HTERT RPE-1 (cell line): Measurements from ENCODE around the gene AMMECR1.
"Not testable (repeated sequence)": the region's sequence is repeated elsewhere in the genome, so short reads cannot be mapped to it uniquely, and the experiment has no call there.

ENCODE experiments used
- in situ Hi-C: fragments of 300-500 bp; cut with MboI; formaldehyde crosslinking; loops from 4 replicates; pipeline ENCODE4 v1.14.3; 2020; ENCODE audit warnings: low sequenced_read_pairs

AMMECR1 gene

DNA sequence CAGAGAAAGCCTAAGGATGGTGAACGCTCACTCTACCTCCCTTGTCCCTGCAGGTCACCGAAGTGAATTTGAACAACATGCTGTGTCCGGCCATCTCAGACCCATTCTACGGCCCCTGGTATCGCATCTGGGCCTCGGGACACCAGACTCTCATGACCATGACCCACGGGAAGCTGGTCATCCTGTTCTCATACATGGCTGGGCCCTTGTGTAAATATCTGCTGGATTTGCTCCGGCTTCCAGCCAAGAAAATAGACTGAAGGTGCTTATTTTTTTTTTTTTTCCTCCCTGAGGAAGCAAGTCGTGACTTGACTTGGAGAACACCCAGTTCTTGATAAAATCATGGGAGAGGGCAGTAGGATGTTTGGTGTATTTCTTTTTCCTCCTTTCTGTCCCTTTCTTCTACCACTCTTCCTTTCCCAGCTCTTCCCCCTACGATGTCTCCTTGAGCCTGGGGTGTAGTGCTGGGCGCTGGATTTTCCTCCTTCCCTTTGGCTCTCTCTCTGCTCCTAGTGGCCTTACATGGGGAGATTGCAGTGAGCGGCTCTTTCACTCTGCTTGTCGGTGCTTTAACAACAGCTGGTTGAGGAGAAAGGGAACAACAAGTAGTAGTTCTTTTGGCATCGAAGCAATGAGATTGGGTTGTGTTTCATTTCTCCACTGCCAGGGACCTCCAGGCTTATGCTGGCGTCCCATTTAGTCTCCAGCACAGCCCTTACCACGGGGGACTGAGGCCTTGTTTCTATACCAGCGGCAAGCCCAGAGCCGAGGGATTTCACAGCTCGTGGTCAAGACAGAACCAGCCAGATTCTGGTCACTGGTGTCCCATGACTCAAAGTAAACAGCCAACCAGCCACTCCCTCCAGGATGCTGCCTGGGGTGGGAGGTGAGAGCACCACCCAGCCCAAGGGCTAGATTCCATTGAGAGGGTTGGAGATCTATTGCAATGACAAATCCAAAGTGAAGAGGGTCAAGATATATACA lies 144.4 kb downstream of the AMMECR1 start:
- in situ Hi-C loops: no loop called here

DNA sequence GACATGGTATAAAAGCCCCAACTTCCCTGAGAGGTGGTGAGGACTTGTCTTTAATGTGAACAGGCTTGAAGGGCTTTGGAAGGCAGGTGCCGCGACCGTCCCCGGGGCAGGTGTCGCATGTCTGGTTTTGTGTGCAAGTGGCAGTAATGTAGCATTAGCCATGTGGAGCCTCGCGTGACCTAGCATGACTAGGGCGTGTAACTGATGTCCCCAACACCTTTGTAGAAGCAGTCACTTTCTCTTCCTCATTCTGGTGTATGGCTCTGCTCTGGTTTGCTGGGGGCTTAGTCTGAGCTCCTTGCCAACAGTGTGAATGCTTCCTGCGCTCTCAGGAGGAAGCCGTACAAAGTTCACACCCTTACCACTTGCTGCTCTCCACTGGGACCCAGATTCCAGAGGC lies 145.7 kb downstream of the AMMECR1 start:
- in situ Hi-C loops: no loop called here

DNA sequence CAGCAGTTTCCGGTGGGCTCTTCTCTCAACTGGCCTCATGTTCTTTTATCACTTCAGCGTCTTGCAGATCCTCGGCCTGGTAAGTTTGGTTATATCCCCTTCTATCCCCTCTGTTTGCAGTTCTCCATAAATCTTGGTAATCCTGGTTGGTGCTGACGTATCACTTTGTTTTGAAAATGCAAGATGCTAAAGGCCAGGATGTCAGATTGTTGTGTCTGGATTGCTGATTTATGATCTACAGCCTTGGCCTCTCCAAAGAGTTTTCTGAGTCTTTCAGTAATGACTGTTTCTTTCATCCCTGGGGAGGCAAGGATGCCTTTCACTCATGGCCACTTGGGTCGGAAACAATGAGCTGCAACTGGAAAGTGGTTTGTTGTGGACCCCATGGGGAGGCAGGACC lies 146.4 kb downstream of the AMMECR1 start:
- in situ Hi-C loops: no loop called here

DNA sequence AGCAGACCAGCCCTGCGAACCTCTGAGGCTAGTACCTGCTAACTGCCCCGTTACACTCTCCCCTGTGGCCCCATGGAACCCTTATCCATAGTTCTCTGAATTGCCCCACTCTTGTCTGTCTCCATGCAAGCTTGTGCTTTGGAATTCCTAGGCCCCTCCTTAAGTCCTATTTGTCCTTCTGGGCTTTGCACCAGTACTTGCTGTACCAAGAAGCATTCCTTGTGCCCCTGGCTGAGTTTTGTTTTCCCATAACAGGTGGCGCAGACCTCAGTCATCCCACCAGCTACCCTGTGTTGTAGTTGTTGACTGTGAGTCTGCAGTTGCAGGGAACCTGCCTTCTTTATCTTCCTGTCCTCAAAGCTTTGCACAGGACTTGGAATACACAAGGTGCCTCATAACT lies 147.9 kb downstream of the AMMECR1 start:
- in situ Hi-C loops: no loop called here

DNA sequence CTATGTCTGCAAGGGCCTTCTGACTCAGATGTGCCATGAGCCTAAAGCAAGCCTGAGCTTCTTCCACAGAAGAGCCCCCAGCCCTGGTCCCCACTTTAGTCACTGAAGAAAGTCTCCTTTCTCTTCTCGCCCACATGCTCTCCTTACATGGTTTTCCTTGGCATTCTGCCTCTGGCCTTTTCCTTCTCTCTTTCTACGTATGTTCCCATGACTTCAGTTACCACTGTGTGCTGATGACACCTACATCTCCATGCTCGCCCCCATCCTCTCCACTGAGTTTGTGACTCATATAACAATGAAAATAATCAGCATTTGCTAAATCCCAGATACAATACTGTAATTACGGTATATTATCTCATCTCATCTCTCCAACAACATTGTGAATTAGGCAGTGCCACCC lies 149.3 kb downstream of the AMMECR1 start:
- in situ Hi-C loops: no loop called here

DNA sequence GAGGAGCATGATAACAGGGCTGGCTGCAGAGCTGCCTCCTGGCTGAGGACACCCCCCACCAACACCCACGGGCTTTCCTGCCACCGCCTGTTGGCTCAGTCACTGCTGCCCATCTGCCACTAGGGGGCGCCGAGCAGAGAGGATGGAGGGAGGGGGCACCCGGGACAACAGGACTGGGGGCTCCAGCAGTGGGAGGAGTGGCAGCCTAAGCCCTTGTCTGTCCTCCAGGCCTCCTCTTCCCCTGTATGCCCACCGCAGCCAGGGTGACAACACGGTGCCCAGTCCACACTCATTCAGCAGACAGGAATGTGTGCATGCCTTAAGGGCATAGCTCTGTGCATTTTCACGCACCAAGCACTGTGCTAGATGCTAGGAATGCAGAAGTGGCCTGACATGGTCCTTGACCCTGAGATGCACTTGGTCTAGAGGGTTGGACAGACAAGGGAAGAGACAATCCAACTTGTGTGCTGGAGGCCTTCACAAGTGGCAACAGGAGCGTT lies 149.9 kb downstream of the AMMECR1 start:
- in situ Hi-C loops: no loop called here

DNA sequence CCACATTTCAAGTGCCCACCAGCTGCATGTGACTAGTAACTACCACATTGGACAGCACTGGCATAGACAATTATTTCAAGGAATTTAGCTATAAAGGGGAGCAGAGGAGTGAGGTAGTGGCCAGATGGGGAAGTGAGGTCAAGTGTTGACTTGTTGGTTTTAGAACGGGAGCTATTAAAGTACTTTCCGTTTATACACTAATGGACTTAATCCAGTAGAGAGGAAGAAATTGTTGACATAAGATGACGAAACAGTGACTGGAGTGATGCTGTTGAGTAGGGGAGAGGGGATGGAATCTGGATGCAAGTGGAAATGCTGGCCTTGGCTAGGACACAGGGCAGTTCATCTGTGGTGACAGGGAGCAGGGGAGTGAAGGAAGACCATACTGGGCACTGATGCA lies 154.4 kb downstream of the AMMECR1 start:
- in situ Hi-C loops: no loop called here

DNA sequence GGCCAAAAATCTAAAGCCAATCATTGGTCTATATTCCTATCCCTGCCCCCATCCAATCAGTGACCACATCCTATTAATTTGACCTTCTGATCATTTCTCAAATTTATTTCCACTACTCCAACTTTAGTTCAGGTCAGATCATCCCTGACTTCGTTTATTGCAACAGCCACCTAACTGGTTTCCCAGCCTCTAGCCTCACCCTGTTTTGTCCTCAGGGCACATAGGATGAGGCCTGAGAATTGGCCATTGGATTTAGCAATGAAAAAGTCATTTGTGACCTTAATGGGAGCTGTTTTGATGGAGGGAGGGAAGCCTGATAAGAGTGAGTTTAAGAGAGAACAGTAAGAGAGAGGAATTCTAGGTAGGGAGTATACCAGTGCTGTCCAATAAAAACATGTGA lies 155.0 kb downstream of the AMMECR1 start:
- in situ Hi-C loops: no loop called here

DNA sequence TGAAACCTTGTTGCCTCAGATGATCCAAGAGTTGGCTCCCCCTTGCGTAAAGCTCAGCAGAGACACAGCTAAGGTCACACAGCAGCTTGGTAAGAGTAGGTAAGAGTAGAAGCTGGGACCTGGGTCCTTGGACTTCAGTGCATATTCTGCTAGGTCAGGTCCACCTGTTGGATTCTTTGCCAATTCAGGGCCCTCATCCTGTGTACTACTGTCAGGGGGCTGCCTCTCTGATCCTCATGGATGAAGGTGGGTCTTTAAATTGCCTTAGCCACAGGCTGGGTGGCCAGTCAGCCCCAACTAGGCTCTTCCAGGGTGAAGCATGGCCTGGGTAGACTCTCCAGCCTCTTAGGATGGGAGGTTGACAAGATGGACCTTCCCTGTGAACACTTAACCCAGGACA lies 155.8 kb downstream of the AMMECR1 start:
- in situ Hi-C loops: no loop called here

DNA sequence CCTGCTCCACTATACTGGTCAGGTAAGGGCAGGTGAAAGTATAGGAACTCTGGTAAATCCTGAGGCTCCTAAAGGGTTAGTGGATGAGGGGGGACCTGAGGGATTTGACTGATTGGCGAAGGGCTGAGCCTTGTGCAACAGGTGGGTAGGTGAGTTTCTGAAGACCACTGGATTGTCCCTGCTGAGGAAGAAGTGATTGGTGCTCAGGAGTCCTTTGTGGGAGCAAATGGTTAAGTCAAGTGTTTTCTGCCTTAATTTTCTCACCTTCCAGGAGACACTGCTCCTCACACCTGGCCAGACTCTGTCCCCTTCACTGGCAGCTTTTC lies 156.6 kb downstream of the AMMECR1 start:
- in situ Hi-C loops: no loop called here

DNA sequence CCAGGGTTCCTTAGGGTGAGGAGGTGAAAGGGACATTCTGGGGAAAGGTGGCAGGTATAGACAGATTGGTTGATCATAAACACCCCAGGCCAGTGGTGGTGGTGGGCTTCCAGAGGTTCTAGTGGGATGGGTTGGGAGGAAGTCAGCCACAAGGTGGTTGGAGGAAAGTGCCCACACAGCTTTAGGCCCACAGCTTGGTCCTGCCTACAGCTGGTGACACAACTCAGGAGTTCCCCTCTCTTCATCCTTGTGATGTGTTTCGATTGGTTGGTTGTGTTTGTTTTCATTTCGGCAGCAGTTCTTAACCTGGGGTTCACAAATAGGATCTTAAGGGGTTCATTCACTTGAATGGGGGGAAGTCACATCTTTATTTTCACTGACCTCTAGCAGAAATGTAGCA lies 158.0 kb downstream of the AMMECR1 start:
- in situ Hi-C loops: no loop called here

DNA sequence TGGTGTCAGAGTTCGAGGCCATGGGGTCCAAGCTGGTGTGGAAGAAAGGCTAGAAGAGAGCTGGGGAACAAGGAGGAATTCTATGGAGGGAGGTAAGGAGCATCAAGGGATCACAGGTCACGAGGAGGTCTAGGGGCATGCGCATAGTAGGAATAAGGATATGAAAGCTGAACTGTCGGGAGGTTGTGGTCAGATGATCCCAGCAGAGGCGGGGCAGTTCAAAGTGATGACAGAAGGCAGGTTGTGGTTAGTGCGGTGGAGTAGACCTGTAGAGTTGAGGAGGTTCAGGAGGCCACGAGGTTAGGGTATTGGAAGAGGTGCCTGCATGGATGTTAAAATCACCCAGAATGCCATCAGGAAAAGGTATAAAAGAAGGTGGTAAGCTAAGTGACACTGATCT lies 158.7 kb downstream of the AMMECR1 start:
- in situ Hi-C loops: no loop called here

DNA sequence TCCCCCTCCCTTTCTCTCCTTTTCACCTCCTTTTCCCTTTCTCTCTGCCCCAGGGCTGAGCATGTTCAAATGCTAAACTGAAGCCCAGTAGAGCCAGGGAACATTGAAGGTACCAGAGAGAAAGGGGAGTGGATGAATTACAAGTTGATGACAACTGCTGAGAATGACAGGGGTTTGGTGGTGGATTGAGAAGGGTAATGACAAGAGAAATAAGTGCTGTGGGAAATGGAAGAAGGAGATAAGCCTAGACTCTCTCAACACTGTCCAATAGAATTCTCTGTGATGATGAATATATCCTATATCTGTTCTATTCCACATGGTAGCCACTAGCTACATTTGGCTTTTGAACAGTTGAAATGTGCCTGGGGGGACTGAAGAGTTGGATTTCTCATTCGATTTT lies 160.4 kb downstream of the AMMECR1 start:
- in situ Hi-C loops: no loop called here

DNA sequence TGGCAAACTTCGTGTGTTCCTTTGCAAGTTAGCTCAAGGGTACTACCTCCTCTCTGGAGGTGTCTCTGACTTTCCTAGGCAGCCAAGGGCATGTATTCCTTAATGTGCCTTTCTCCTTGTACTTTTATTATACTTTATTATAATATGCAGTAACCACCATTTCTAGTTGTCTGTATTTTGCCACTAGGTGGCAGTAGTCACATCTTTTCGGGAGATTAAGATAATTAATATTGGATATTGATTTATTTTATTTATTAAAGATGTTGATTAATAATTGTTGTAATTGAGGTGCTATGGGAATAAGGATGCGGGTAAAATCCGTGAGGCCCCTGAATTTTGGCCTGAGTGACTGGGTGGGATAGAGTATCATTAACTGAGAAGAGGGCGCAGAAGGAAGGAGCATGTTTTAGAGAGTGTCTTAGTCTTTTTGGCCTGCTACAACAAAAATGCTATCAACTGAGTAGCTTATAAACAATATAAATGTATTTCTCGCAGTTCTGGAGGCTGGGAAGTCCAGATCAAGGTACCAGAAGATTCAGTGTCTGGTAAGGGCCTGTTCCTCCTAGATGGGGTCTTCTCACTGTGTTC lies 161.6 kb downstream of the AMMECR1 start:
- in situ Hi-C loops: no loop called here

DNA sequence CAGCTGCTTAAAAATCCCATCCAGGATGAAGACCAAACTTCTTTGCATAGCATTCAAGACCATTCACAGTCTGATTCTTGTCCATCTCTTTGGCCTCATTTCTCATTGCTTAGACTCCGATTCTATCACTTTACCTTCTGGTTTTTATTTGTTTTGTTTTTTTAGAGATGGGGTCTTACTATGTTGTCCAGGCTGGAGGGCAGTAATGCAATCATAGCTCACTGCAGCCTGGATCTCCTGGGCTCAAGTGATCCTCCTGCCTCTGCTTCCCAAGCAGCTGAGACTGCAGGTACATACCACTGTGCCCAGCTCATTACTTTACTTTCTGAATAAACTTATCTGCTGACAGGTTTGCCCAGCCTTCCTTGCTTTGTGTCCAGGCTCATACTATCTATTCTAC lies 162.1 kb downstream of the AMMECR1 start:
- in situ Hi-C loops: no loop called here

DNA sequence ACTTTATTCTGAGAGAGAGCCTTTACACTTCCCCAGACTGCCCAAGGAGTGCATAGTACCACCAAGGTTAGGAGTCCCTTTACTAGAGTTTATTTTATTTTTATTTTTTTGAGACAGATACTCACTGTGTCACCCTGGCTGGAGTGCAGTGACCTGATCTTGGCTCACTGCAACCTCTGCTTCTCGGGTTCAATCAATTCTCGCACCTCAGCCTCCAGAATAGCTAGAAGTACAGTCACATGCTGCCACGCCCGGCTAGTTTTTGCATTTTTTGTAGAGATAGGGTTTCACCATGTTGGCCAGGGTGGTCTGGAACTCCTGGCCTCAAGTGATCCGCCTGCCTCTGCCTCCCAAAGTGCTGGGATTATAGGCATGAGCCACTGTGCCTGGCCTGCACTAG lies 163.6 kb downstream of the AMMECR1 start:
- in situ Hi-C loops: not testable (repeated sequence)

DNA sequence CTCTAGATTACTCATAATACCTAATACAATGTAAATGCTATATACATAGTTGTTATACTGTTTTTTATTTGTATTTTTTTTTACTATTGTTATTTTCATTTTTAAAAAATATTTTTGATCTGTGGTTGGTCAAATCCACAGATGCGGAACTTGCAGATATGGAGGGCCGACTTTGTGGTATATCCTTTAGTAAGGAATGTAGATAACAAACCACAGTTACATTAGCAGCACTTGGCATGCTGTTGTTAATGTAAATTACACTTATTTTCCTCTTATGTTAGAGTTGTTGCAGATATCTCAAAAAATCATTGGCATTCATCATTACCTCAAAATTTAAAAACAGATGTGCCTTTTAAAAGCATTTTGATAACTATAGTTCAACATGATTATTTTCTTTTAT lies 164.0 kb downstream of the AMMECR1 start:
- in situ Hi-C loops: no loop called here

DNA sequence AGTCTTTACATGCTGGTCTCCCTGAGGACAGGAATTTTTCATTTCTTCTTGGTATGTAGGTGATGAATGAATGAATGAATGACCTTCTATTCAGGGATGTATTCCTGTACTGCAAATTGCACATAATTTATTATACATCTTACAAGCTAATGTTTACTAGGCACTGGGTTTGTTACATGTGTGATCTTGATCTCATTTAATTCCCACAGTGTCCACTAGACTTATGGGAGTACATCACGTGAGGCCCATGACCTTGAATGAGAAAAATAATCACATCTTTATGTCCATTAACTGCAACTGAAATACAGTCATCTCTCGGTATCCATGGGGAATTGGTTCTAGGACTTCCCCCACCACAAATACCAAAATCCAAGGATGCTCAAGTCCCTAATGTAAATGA lies 164.6 kb downstream of the AMMECR1 start:
- in situ Hi-C loops: no loop called here

DNA sequence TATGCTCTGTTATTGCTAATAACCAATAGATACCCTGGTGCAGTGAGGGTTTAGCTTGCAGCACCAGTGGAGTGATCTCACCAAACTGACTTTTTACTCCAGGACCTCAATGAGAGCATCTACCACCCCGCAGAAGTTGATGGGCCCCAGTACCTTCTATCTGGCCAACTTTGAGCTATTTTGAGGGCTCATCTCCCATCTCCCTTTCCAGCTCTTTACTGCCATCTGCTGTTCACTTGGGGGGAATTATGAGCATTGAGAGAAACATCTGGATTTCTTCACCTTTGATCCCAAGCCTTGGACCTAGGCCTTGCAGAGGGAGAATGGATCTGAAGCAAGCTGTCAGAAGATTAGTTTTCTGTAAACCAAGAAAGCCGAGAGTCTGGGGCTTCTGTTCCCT lies 171.4 kb downstream of the AMMECR1 start:
- in situ Hi-C loops: no loop called here

DNA sequence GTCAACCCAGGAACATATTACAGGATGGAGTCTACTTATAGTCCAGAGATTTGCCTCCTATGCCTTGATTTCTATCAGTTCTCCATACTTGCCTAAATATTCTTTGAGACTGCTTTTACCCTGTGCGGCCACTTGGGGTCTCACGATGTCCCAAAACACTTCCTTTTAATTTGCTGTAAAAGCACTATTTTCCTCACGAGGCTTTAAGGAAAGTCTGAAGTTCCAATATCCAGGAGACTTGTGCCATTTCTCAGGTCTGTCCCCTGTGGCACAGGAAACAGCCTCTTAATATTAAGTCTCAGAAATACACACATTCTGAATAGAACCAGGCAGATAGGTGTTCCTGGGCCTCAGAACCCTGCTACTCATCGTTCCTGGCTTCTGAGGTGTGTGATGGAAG lies 172.0 kb downstream of the AMMECR1 start:
- in situ Hi-C loops: no loop called here

DNA sequence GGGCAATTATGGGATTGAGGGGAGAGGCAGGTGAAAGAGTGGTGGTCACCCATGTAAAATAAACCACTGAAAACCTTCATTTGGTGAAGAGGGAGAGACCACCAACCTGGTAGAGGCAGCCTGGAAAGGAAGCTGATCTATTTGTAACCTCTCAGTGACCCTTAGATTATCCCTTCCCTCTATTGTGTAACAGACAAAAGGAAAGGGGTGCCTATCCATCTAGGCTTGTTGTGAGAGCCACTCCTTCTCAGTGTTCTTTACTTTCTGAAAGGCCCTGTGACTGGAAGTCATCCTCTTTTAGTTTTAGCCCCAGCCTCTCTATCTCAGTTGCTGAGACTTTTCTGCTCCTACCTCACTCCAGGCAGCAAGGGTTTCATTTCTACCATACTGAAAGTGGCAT lies 172.6 kb downstream of the AMMECR1 start:
- in situ Hi-C loops: no loop called here
